IPS DF 19.7 (cell line): ENCODE measurements around the gene HOXD12.

Experiments used
- DNase-seq: peaks from one replicate; pipeline ENCODE4 v3.0.0-alpha.2; 2013; ENCODE audit warnings: low read depth, low spot score

HOXD12 gene

GRCh38 chr2:176130957-176131847 is 31.6 kb downstream of the HOXD12 start:
- no peak for DNase-seq

- DNase-seq, result no peak
These were observed 32.2 kb downstream of the HOXD12 start for GRCh38 chr2:176131848-176132158.

GRCh38 chr2:176132205-176133171 is 32.9 kb downstream of the HOXD12 start:
- DNase-seq, result no peak

- no peak for DNase-seq
These were observed 33.8 kb downstream of the HOXD12 start for GRCh38 chr2:176133389-176133788.

GRCh38 chr2:176134035-176134434 is 34.4 kb downstream of the HOXD12 start:
- no peak for DNase-seq

GRCh38 chr2:176135035-176135440 is 35.4 kb downstream of the HOXD12 start:
- DNase-seq, result no peak

GRCh38 chr2:176136374-176137251 is 37.0 kb downstream of the HOXD12 start:
- no peak for DNase-seq

- no peak for DNase-seq
These were observed 37.6 kb downstream of the HOXD12 start for GRCh38 chr2:176137252-176137580.

- no peak for DNase-seq
These were observed 38.3 kb downstream of the HOXD12 start for GRCh38 chr2:176137906-176138305.

- DNase-seq, result no peak
These were observed 38.9 kb downstream of the HOXD12 start for GRCh38 chr2:176138526-176138922.

GRCh38 chr2:176138923-176139660 is 39.5 kb downstream of the HOXD12 start:
- DNase-seq, result no peak

GRCh38 chr2:176139661-176140512 is 40.3 kb downstream of the HOXD12 start:
- DNase-seq, result no peak

GRCh38 chr2:176140513-176141317 is 41.1 kb downstream of the HOXD12 start:
- DNase-seq, result no peak

GRCh38 chr2:176142281-176142680 is 42.7 kb downstream of the HOXD12 start:
- DNase-seq, result no peak

GRCh38 chr2:176145085-176145969 is 45.7 kb downstream of the HOXD12 start:
- DNase-seq, result no peak

- DNase-seq, result no peak
These were observed 46.5 kb downstream of the HOXD12 start for GRCh38 chr2:176146101-176146500.

GRCh38 chr2:176146645-176147044 is 47.0 kb downstream of the HOXD12 start:
- no peak for DNase-seq

- DNase-seq, result no peak
These were observed 47.7 kb downstream of the HOXD12 start for GRCh38 chr2:176147210-176147799.
